Vagina (tissue), 2 donors: ENCODE data around the gene CCDC154. TPM values are rescaled to one million over a fixed set of nuclear protein-coding genes. Genes with fewer than 3 reads are reported as not detected.

Experiments used
- DNase-seq, 2 donors: peaks; one replicate each; pipeline ENCODE4 v3.0.0-alpha.2; 2017; ENCODE audit errors: extremely low spot score in 2 of 2
- H3K27ac ChIP-seq: fragments of 200-600 bp; sonication (generic); one replicate; pipeline ENCODE4 v1.5.1; 2019
- H3K27me3 ChIP-seq: fragments of 200-600 bp; sonication (generic); one replicate; pipeline ENCODE4 v1.5.1; 2019
- H3K36me3 ChIP-seq, 2 donors: fragments of 200-600 bp; sonication (generic); one replicate each; pipeline ENCODE4 v1.5.1; 2017 to 2019
- H3K4me1 ChIP-seq: fragments of 200-600 bp; sonication (generic); one replicate; pipeline ENCODE4 v1.5.1; 2019
- H3K4me3 ChIP-seq, 2 donors: fragments of 200-600 bp; sonication (generic); 1 replicate in 1 of 2; 2 replicates in 1 of 2; pipeline ENCODE4 v1.5.1; 2016 to 2019
- H3K9me3 ChIP-seq: fragments of 200-600 bp; sonication (generic); one replicate; pipeline ENCODE4 v1.5.1; 2019
- CTCF ChIP-seq, 3 experiments: fragments of 450-650 bp in 2 of 3; fragments of 200-600 bp in 1 of 3; sonication (generic) in 1 of 3; IDR thresholded peaks; one replicate each; pipeline ENCODE4 v1.5.1; 2017 to 2019; ENCODE audit warnings: antibody characterized with exemption in 3 of 3, mild to moderate bottlenecking in 2 of 3, moderate library complexity in 2 of 3
- POLR2A ChIP-seq, 2 donors: fragments of 450-650 bp; IDR thresholded peaks; one replicate each; pipeline ENCODE4 v1.6.1; 2017; ENCODE audit warnings: antibody characterized with exemption in 2 of 2, mild to moderate bottlenecking in 2 of 2, moderate library complexity in 2 of 2
- POLR2AphosphoS5 ChIP-seq, 2 donors: sonication (generic); formaldehyde crosslinking; IDR thresholded peaks; one replicate each; pipeline ENCODE4 v1.9.0; 2017; ENCODE audit warnings: antibody characterized with exemption in 2 of 2, mild to moderate bottlenecking in 2 of 2, low read depth in 1 of 2; ENCODE audit not compliant: insufficient read depth in 1 of 2
- intact Hi-C: fragments of 100-400 bp; cut with DNase I; formaldehyde crosslinking; loops from one replicate; pipeline ENCODE4 v1.15.1; 2023
- total RNA-seq: library from RNA; depleted of rRNA; stranded (reverse); fragments of >200 nt; gene quantifications from one replicate; pipeline ENCODE4 v1.2.3, GENCODE V29; 2016

The CCDC154 gene
- total RNA-seq, 1 donor from 2014 or later: not detected

GRCh38 chr16:1445518-1446203 lies 1.3 kb upstream of the CCDC154 start:
- TF ChIP-seq POLR2A (IDR thresholded peaks at IDR 0.05): no peak
- no peak for TF ChIP-seq POLR2AphosphoS5 (IDR thresholded peaks at IDR 0.05; ENCODE audit: insufficient read depth in 1 of 2, low read depth in 1 of 2)
- no peak for TF ChIP-seq CTCF (IDR thresholded peaks at IDR 0.05)
- no peaks in the 10 kb centered on the region for H3K4me1 ChIP-seq
- H3K36me3 ChIP-seq: peaks cover 0 to 37% of the 10 kb centered on the region in 2 donors
- DNase-seq: no peak
- no peak overlapping the region for H3K27ac ChIP-seq
- intact Hi-C loops: no loop called here
- no peak overlapping the region for H3K4me3 ChIP-seq
- H3K9me3 ChIP-seq: no peaks in the 10 kb centered on the region
- no peaks in the 10 kb centered on the region for H3K27me3 ChIP-seq

GRCh38 chr16:1444730-1445517 lies 568 bp upstream of the CCDC154 start:
- intact Hi-C loops: no loop called here
- Histone ChIP-seq H3K4me1 (no peaks in the 10 kb centered on the region), H3K9me3 (no peaks in the 10 kb centered on the region), H3K27ac (no peak overlapping the region), H3K27me3 (no peaks in the 10 kb centered on the region), H3K36me3 (peaks cover 0 to 32% of the 10 kb centered on the region in 2 donors), H3K4me3 (no peak overlapping the region)
- DNase-seq: no peak
- TF ChIP-seq CTCF (IDR thresholded peaks at IDR 0.05) (no peak), POLR2A (IDR thresholded peaks at IDR 0.05) (no peak), POLR2AphosphoS5 (IDR thresholded peaks at IDR 0.05; ENCODE audit: insufficient read depth in 1 of 2, low read depth in 1 of 2) (no peak)

- H3K27ac ChIP-seq: no peak overlapping the region
- no peaks in the 10 kb centered on the region for H3K27me3 ChIP-seq
- H3K9me3 ChIP-seq: no peaks in the 10 kb centered on the region
- TF ChIP-seq POLR2A (IDR thresholded peaks at IDR 0.05): no peak
- no peak for TF ChIP-seq CTCF (IDR thresholded peaks at IDR 0.05)
- TF ChIP-seq POLR2AphosphoS5 (IDR thresholded peaks at IDR 0.05; ENCODE audit: insufficient read depth in 1 of 2, low read depth in 1 of 2): no peak
- intact Hi-C loops: no loop called here
- no peaks in the 10 kb centered on the region for H3K4me1 ChIP-seq
- H3K36me3 ChIP-seq: peaks cover 0 to 29% of the 10 kb centered on the region in 2 donors
- H3K4me3 ChIP-seq: no peak overlapping the region
- DNase-seq: no peak
Measured at GRCh38 chr16:1443403-1443973, 868 bp downstream of the CCDC154 start.

- Histone ChIP-seq H3K27me3 (no peaks in the 10 kb centered on the region), H3K27ac (no peak overlapping the region), H3K36me3 (peaks cover 0 to 21% of the 10 kb centered on the region in 2 donors), H3K4me1 (no peaks in the 10 kb centered on the region), H3K4me3 (no peak overlapping the region), H3K9me3 (no peaks in the 10 kb centered on the region)
- DNase-seq: no peak
- TF ChIP-seq POLR2A (IDR thresholded peaks at IDR 0.05) (no peak), POLR2AphosphoS5 (IDR thresholded peaks at IDR 0.05; ENCODE audit: insufficient read depth in 1 of 2, low read depth in 1 of 2) (no peak), CTCF (IDR thresholded peaks at IDR 0.05) (no peak)
- intact Hi-C loops: no loop called here
Measured at GRCh38 chr16:1442697-1443096, 1.7 kb downstream of the CCDC154 start.
